Brain microvascular endothelial cell (primary cell): ENCODE measurements around the gene UCHL1.

Experiments used
- DNase-seq: peaks from one replicate; pipeline ENCODE4 v3.0.0-alpha.2; 2020
- H3K27ac ChIP-seq: fragments of 250-450 bp; sonication (Bioruptor Pico); 2 replicates; pipeline ENCODE4 v1.5.1; 2020; ENCODE audit warnings: mild to moderate bottlenecking, moderate library complexity
- H3K27me3 ChIP-seq: fragments of 250-450 bp; sonication (Bioruptor Pico); replicated peaks from 2 replicates; pipeline ENCODE4 v1.5.1; 2020; ENCODE audit warnings: mild to moderate bottlenecking
- H3K36me3 ChIP-seq: fragments of 250-450 bp; sonication (Bioruptor Pico); replicated peaks from 2 replicates; pipeline ENCODE4 v1.5.1; 2020; ENCODE audit warnings: mild to moderate bottlenecking
- H3K4me3 ChIP-seq: 2 replicates; pipeline ENCODE4 v1.5.1; 2011; ENCODE audit warnings: low read depth, mild to moderate bottlenecking, control low read depth, low read length, moderate library complexity
- in situ Hi-C: cut with HindIII; loops from 2 replicates; pipeline ENCODE4 v1.10.0; 2017; ENCODE audit warnings: low sequenced_read_pairs, low pct_ligation_motif_present
- TF ChIP-seq, protein P1 (sequence below): IDR thresholded peaks from 2 replicates; pipeline ENCODE4 v1.5.1; 2011; ENCODE audit warnings: low read depth, mild to moderate bottlenecking, moderate library complexity, low read length, control low read depth, inconsistent platforms; ENCODE audit errors: missing control alignments

UCHL1 gene

DNA sequence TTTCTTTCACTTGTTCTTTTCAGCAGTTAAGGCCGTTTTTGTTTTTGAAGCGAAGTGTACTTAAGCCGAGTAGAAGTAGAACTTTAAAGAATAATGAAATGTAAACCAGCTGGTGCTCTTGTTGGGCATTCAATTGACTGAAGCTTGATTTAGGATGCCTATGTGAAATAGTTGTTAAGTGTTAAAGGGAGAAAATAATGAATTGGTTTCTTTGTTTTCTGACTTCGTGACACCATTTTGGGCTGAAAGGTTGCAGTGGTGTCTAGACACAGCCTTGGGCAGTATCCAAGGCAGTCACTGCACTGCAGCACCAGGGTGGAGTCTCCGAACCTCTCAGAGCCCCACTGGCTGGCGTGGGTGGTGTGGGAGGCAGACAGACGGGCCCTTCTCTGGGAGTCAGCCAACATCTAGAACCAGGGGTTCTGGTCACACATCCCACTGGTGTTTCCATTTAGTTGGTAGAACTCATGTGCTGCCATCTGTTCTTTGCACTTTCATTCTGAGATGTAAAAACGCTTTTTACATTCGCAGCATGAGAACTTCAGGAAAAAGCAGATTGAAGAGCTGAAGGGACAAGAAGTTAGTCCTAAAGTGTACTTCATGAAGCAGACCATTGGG, 3.5 kb downstream of the UCHL1 start:
- TF ChIP-seq, protein P1, sequence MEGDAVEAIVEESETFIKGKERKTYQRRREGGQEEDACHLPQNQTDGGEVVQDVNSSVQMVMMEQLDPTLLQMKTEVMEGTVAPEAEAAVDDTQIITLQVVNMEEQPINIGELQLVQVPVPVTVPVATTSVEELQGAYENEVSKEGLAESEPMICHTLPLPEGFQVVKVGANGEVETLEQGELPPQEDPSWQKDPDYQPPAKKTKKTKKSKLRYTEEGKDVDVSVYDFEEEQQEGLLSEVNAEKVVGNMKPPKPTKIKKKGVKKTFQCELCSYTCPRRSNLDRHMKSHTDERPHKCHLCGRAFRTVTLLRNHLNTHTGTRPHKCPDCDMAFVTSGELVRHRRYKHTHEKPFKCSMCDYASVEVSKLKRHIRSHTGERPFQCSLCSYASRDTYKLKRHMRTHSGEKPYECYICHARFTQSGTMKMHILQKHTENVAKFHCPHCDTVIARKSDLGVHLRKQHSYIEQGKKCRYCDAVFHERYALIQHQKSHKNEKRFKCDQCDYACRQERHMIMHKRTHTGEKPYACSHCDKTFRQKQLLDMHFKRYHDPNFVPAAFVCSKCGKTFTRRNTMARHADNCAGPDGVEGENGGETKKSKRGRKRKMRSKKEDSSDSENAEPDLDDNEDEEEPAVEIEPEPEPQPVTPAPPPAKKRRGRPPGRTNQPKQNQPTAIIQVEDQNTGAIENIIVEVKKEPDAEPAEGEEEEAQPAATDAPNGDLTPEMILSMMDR = no peak
- no peak overlapping the region for H3K27ac ChIP-seq

DNA sequence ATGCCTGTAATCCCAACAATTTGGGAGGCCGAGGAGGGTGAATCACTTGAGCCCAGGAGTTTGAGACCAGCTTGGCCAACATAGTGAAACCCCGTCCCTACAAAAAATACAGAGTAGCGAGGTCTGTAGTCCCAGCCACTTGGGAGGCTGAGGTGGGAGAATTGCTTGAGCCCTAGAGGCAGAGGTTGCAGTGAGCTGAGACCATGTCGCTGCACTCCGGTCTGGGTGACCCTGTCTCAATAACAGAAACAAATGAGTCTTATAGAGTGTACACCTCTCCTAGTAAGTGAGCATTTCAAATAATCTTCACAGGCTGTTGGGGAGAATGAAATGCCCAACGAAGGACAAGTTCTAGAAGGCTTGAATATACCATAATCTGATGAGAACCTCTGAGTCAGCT, 5.5 kb downstream of the UCHL1 start:
- Histone ChIP-seq H3K4me3 (no peak overlapping the region), H3K27me3 (no peaks in the 10 kb centered on the region), H3K36me3 (peaks cover 89% of the 10 kb centered on the region), H3K27ac (no peak overlapping the region)
- TF ChIP-seq, protein P1 = no peak
- in situ Hi-C loops = no loop called here
- DNase-seq = no peak

More for the DNA sequence above, 3.5 kb downstream of the UCHL1 start:
- Histone ChIP-seq H3K27me3 (no peaks in the 10 kb centered on the region), H3K4me3 (no peak overlapping the region), H3K36me3 (peaks cover 71% of the 10 kb centered on the region)
- DNase-seq = no peak
- in situ Hi-C loops = no loop called here

DNA sequence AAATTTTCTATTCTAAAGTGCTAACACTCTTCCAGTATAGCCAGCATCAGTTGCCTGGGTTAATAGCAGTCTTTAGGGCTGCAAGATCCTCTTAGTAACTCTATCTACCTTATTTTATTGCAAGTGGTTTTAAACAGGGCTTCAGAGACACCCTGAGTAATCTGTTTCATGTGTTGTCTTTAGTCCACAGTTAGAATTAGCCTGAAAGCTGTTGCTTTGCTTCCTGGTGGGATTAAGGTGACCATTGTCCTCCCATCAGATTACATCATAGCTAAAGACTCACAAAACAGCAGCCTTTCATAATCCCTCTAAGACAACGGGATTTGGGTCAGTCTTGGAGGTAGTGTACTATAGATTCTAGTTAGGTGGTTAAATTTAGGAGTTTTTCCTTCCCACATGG, 7.5 kb downstream of the UCHL1 start:
- Histone ChIP-seq H3K36me3 (peaks cover 92% of the 10 kb centered on the region), H3K4me3 (no peak overlapping the region), H3K27me3 (no peaks in the 10 kb centered on the region), H3K27ac (no peak overlapping the region)
- no peak for DNase-seq
- TF ChIP-seq, protein P1 = no peak
- in situ Hi-C loops = no loop called here

DNA sequence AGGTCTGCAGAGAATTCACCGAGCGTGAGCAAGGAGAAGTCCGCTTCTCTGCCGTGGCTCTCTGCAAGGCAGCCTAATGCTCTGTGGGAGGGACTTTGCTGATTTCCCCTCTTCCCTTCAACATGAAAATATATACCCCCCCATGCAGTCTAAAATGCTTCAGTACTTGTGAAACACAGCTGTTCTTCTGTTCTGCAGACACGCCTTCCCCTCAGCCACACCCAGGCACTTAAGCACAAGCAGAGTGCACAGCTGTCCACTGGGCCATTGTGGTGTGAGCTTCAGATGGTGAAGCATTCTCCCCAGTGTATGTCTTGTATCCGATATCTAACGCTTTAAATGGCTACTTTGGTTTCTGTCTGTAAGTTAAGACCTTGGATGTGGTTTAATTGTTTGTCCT, 11.3 kb downstream of the UCHL1 start:
- Histone ChIP-seq H3K27ac (no peak overlapping the region), H3K27me3 (no peaks in the 10 kb centered on the region), H3K36me3 (peaks cover 59% of the 10 kb centered on the region), H3K4me3 (no peak overlapping the region)
- no peak for DNase-seq
- TF ChIP-seq, protein P1 = no peak
- in situ Hi-C loops = no loop called here

DNA sequence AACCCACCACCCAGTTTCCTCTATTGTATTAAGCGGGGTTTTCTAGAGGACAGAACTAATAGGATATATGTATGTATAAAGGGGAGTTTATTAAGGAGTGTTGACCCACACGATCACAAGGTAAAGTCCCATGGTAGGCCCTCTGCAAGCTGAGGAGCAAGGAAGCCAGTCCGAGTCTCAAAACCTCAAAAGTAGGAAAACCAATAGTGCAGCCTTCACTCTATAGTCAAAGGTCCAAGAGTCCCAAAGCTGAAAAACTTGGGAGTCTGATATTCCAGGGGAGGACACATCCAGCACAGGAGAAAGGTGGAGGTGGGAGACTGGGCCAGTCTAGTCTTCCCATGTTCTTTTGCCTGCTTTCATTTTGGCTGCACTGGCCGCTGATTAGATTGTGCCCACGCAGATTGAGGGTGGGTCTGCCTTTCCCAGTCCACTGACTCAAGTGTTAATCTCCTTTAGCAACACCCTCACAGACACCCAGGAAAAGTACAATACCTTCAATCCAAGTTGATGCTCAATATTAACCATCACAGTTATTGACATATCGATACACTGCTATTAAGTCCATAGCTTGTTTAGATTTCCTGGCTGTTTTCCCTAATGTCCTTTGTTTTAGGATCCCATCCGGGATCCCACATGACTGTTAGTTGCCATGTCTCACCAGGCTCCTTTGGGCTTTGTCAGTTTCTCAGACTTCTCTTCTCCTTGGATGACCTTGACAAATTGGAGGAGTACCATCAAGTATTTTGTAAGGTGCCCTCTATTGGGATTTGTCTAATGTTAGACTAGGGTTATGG, 12.2 kb downstream of the UCHL1 start:
- DNase-seq = no peak
- in situ Hi-C loops = no loop called here
- Histone ChIP-seq H3K27me3 (no peaks in the 10 kb centered on the region), H3K27ac (no peak overlapping the region), H3K36me3 (peaks cover 49% of the 10 kb centered on the region), H3K4me3 (no peak overlapping the region)
- TF ChIP-seq, protein P1 = no peak
